GM19035 (cell line): ENCODE results near the gene CR1L.
"Not testable (repeated sequence)": the region's sequence is repeated elsewhere in the genome, so short reads cannot be mapped to it uniquely, and the experiment has no call there.

Experiments used
- ATAC-seq: cut with Tn5 transposase; IDR thresholded peaks from one replicate; pipeline ENCODE4 v1.9.1; 2021; ENCODE audit not compliant: unreplicated experiment

CR1L gene

DNA sequence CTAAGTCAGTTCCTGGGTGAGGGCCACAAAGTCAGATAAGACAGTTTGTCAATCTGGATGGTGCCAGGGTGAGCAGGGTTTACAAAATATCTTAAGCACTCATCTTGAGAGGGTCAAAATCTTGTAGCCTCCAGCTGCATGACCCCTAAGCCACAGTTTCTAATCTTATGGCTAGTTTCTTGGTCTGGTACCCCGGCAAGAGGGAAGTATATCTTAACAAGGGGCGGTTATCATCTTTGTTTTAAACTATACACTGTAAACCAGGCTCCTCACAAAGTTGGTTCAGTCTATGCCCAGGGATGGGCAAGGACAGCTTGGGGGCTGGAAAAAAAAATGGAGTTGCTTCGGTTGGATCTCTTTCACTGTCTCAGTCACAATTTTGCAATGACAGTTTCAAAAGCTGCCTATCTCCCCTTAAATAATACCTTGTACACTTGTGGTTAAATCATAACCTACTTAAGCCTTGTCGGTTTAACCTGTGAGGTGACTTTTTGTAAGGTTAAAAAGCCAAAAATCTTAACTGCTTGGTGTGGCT, 99.1 kb downstream of the CR1L start:
- ATAC-seq = no peak

DNA sequence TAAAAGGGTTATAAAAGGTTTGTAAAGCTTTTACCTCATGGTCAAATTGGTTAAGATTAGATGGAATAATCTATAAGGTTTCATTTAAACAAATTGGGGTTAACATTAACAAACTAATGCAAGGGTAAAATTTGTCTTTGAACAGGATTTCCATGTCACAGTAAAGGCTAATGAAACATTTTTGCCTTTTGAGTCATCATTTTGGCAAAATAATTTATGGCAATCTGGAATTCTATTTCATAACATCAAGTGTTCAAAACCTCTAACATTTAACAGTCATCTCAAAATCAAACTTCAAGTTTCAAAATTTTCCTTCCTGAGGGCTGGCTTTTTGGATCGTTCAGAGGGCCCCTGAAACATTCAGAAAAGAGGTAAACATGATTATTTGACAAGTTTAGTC, 100.4 kb downstream of the CR1L start:
- ATAC-seq = no peak

DNA sequence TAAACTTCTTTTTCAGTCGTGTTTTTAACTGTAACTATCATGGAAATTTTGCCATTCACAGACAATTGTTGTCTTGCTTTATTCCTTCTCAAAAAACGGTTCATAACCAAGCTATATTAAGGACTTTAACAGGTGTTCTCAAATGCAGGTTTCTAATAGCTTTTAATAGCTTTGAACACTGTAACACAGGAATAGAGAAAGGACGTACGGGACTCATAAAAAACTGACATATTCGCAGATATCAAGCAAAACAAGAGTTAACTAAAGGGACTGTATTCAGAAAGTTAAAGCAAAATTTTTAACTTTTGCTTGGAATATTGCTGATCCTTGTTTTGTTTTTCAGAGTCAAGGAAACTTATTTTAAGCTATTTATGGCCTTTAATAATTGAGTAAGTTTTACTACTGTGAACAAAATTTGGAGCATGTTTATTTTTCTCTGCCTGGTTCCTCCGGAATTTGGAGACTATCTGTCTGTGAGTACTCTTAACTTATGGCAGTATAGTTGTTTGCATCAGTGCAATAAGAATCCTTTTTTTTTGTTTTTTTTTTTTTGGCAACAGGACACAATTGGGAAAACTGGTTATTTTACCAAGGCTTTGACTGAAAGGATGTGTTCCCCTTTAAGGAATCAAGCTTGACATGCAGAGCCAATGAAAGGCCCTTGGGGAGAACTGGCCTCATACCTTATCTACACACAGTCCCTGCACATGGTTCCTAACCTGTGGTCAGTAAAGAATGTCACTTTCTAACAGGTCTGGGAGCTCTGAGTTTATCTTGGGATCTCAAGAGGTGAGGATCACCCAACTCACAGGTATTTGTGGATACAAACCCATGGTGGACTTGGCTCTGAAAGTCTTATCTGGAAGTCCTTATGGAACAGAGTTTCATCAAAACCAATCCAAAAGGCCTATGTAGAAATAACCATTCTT, 101.2 kb downstream of the CR1L start:
- no peak for ATAC-seq

DNA sequence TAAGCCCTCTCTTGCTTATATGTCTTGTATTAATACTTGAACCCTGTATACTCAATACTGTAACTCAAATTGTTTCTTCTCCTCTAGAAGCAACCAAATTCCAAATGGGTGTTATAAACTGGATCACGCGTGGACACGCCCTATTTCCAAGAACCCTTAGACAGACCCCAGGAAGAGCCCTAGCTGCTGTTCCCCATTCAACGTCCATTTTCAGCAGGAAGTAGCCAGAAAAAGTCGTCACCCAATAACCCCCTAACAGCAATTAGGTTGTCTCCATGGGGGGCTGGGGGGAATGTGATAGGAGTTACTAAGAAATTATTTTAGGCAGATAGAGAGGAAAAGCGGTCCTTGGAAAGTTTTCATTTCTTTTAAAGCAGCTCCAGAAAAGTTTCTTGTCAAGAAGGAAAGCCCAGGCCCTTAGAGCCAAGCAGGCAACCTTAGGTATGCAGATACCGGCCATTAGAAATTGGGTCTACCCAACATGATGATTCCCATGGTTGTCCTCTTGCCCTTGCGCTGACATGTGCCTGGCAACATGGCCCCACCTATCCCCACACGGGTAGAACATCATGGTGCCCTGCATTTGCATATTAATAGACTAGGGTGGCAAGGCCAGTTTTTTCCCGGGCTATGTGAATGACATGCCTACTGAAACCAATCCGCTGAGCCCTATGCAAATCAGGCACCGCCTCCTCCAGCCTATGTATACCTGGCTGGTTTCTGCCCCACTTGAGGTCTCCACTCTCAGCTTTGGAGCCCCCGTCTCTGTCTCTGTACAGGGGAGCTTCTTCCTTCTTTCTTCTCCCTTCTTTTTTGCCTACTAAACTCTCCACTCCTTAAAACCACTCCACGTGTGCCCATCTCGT, 102.9 kb downstream of the CR1L start:
- no peak for ATAC-seq

DNA sequence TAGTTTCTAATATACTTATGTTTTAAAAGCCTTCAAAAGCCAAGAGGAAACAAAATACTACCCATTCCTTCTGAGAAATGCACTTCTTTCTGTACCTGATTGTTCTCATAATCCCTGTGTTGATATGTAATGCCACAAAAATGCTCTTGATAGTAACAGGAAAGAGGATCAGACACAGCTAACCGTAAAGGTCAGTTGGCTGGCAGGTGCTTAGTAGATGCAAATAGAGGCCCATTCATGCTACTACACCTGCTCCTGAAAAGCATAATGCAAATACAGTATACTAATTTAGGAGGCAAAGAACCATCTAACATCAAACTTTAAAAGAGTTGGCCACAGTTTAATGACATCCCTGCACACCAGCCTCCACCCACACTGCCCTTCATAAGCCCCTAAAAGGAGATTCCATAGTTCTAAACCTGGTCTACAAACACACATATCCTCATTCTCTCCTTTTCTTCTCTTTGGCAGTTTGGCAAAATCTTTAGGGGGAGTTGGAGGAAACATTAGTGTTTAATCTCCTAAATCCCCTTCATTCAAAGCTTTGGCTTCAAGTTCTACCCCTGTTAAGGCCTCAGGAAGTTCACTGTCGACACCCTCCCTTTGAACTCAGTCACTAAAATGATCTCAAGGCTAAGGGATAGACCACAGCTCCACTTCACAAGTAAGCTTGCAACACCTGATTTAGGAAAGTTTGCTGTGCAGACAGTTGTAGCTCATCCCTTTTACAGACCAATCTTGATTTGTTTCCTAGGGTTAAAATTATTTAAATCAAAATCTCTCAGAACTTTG, 104.0 kb downstream of the CR1L start:
- no peak for ATAC-seq

DNA sequence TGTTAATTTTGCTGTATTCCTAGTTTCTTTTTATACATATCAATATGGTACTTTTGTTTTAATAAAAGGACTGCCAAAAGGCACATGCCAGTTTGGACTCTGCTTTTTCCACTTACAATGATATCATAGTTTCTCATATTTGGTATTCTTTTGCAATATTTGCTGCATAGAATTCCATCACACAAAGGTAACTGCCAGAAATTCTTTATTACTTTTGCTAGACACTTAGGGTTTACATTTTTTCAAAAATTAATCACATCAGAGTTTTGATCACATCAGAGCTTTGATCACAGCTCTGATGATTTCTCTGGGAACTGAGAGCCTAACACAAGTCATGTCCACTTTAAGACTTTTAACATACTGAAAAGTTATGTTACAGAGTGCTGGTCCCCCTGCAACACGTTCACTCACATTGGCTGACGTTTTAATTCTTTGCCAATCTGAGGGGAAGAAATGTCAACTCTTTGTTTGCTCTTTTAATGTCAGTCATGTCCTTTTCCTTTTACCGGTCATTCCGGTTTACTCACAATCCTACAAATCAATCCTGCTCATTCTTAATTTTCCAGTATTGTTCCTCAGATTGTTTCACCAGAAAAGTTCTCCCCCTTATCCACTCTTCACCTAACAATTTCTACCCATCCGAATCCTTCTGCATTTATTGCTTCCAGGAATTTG, 105.8 kb downstream of the CR1L start:
- ATAC-seq = no peak

DNA sequence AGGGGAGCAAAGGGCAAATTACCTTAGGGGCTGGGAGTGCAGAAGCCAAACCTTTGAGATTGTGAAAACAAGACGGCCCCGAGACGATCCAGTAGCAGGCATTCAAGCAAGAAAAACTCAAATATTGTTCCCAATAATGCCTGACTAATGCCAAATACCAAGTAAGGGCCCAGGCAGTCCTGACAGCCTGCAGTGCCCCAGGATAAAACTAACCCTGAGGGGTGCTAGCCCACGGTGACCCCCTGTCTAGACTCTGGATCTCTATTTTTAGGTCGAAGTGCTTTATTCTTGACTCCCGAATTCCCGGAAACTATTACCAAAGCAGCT, 106.5 kb downstream of the CR1L start:
- peak; percentile 2 for ATAC-seq

DNA sequence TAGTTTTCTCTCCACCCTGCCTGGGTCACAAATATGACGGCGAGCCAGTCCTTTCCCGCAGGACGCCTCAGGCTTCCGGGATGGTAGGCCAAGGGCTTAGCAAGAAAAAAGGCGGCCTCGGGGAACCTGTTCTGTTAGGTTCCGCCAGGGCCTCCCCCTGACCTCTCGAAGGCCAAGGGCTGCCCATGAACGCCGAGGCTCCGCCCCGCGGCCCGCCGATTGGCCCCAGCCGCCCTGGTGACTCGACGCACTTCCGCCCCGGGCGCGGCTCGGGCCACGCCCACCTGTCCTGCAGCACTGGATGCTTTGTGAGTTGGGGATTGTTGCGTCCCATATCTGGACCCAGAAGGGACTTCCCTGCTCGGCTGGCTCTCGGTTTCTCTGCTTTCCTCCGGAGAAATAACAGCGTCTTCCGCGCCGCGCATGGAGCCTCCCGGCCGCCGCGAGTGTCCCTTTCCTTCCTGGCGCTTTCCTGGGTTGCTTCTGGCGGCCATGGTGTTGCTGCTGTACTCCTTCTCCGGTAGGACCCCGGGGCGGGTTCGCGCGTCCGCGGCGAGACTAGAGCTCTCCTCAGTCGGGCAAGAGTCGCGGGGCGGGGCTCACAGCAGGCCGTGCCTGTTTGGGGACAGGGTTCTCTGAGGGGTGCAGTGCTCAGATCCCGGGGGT, 107.0 kb downstream of the CR1L start, which contains the start of gene CD46:
Gene CD46, plus strand, starts transcription at position 265 of the 666 bp plus-strand sequence. Its CDS starts 159 bp downstream, at position 424.
- ATAC-seq = peak; percentile 95

DNA sequence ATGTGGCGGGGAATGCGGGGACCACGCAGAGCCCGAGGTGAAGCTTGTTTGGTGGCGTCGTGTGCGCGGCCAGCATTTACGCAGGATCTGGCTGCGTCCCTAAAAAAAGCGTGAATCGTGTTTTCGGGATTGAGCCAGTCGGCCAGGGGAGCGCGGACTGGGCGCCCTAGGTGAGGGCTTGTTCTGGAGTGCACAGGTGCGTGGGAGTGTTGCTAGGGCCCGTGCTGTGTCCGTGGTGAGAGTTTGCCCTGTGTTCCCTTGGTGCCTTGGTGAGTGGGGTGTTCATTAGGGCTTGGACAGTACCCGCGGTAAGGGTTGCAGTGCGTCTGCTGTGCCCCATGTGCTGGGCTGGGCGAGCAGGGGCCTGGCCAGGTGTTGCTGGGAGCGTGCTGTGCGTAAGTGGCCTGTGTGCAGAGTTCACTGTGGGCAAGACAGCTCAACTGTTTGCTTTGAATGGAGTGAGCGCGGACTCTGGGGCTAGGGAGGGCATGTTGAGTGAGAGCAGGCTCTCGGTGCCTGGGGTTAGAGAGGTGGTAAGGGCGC, 107.6 kb downstream of the CR1L start:
- ATAC-seq = peak; percentile 34

DNA sequence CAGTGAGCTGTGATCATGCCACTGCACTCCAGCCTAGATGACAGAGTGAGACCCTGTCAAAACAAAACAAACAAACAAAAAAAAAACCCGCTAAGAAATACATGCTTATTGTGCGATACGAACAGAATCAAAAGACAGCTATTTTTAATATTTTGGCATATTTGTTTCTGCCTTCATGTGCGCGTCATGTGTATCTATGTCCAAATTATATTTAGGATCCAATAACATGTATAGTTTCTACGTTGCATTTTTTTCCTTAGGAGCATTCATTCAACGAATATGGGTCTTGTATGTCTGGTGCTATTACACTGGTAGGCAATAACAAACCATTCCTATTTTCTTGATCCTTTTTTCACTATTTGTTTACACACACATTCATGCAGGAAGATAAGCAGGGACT, 108.7 kb downstream of the CR1L start:
- no peak for ATAC-seq

DNA sequence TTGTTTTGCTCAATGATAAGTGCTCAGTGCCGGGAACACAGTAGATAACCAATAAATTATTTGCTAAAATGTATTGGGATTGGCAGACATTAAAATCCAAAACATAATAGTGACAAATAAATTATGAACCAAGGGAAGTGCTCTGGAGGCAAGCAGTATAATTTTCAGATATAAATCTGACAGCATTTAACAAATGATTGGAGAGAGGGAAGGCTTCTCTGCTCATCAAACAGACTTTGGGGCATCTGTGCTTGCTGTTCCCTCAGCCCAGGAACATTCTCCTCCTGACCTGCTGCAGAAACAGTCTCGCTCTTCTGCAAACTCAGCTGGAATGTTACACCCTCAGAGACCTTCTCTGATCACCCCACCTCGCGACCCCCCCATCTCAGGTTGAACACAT, 109.1 kb downstream of the CR1L start:
- no peak for ATAC-seq

DNA sequence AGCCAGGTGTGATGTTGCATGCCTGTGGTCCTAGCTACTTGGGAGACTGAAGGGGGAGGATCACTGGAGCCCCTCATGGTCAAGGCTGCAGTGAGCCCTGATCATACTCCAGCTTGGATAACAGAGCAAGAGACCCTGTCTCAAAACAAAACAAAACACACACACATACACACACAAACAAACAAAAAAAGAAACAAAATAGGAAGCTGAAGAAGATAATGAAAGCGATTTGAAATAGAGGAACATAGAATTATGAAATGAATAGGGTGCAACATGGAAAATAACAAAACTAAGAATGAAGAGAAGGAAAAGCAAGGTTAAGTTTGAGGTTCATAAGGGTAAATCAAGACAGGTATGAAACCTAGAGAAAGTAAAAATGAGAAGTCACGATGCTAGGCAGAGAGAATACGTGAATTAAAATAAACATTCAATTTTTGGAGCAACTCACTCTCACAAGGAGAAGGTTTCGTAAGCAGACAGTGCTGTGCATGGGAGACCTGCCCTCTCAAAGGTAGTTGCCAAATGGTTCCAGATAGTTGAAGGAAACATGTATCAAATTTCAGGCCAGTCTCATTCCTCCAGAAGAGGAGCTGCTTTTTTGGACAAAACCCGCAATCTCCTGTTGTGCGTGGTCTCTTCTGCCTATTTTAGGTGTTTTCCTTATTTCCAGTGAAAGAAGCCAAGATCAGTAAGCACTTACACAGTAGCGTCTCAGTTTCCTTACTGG, 110.2 kb downstream of the CR1L start:
- no peak for ATAC-seq

DNA sequence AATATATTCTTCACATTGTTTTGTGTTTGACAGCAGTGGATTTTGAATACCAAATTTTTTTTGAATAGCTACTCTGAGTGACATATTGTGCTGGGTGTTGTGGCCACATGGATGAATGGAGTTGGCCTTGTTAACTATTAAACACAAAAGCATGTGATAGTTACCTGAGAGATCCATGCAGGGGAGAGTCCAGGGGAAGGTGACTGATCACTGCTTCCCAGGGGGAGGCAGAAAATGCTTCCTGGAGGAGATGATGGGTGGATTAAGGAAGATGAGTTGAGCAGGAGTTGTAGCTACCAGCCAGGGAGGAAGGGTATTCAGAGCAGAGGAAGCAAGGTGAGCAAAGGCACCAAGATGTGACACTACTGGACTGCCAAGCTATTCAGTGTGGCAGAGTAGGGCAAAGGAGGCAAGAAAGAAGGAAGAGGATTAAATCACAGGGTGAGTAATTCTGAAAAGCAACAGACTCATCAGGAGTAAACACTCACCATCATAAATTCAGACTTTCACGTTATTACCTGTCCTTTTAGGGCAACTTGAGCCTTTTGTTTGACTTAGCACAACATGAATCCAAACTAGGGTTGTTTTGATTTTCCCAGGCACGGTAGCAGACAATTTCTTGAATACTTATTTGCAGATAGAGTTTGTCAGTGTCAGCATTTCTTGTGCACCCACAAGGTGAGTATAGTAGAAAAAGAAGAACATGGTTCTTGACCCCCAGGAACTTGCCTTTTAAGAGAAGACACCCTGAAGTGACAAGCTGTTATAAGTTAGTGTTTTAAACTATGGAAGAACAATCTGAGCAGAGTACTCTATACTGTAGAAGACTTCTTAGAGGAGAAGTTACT, 111.1 kb downstream of the CR1L start:
- no peak for ATAC-seq

DNA sequence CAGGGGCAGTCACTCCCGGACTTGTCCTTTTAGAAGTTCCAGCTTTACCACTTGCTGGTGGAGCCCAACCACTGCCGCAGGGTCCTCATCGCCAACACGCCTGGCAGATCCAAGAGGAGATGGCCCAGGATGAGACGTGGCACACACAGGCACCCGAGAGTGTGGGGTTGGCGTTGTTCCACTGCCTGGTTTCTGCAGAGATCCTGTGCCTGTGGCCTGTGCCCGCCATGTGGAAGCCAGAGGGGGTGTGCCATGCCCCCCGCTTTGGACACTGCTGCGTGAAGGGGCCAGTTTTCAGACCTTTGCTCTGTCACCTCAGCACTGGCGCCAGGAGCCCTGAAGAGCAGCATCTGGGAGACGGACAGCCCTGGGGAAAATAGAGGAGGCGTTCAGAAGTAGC, 117.7 kb downstream of the CR1L start:
- no peak for ATAC-seq

DNA sequence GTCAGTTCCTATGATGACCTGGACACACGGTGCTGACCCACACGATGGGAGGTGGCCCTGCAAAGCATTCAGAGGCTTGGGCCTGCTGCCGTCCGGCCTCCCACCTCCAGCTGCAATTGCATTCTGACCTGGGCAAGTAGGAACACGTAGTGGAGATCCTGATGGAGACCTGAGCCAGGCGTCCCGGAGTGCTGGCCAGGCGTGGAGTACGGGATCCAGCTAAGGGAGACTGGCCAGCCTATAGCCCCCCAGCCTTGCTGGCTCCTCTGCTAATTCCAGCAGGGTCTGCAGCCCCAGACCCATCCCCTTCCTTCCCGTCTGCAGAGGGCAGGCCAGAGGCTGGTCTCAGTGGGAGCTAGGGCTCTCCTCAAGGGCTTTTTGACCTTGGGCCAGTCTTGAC, 118.2 kb downstream of the CR1L start:
- ATAC-seq = no peak

DNA sequence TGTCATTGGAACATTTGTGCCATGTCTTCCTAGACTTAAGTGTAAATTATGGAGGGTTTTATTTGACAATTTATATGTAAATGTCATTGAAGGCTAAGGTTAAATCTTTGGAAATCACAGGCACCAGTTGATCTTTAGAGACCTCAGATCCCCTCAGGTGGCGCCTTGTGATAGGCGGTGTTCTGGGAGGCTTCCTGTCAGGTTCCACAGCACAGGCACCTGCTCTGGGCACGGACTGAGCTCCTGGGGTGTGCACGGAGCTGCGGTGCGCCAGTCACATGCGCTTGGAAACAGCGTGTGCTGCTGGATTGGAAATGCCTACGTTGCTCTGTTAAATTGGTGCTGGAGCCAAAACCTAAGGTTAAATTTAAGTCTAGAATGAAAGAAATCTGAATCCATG, 119.0 kb downstream of the CR1L start:
- ATAC-seq = no peak

DNA sequence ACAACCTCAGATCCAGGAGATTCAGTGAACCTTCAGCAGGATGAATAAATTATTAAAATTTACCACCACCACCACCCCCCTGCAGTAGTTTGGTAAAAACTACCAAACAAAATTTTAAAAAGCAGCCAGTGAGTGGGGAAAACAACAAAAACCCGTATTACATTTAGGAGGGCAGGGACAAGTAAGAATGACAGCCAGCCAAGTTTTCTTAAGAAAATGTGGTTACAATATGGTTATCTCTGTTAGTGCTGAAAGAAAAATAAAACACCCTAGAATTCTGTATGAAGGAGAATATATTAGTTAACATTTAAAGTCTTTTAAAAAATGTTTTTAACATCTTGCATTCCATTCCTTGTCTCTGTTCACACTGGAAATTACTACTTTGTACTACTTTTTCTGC, 121.6 kb downstream of the CR1L start:
- ATAC-seq = no peak

DNA sequence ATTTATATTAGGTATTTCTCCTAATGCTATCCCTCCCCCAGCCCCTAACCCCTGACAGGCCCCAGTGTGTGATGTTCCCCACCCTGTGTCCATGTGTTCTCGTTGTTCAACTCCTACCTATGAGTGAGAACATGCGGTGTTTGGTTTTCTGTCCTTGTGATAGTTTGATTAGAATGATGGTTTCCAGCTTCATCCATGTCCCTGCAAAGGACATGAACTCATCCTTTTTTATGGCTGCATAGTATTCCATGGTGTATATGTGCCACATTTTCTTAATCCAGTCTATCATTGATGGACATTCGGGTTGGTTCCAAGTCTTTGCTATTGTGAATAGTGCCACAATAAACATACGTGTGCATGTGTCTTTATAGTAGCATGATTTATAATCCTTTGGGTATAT, 125.6 kb downstream of the CR1L start:
- not testable (repeated sequence) for ATAC-seq
